ENCODE measurements around the gene DDX25. TPM values are rescaled to one million over a fixed set of nuclear protein-coding genes. Genes with fewer than 3 reads are reported as not detected.

The DDX25 gene
- total RNA-seq, 1 experiment from 2014 or later, result 0.37 TPM

GRCh38 chr11:125910226-125910849 lies 6.0 kb downstream of the DDX25 start:
- no peaks in the 10 kb centered on the region for H3K9me3 ChIP-seq (ENCODE audit: control insufficient read depth in 1 of 2, insufficient read depth in 1 of 2, low read depth in 1 of 2, low read length in 2 of 2)
- no peak for DNase-seq (ENCODE audit: low read depth, low spot score)
- ChIA-PET CTCF (no interaction called here), RAD21 (ENCODE audit: low non-redundant PET in 1 of 2, low total read pairs in 2 of 2, uncharacterized antibody in 2 of 2, unreplicated experiment in 2 of 2) (no interaction called here), POLR2A (no interaction called here)
- H3K9me2 ChIP-seq (ENCODE audit: insufficient read depth), result no peaks in the 10 kb centered on the region
- TF ChIP-seq, protein P1, sequence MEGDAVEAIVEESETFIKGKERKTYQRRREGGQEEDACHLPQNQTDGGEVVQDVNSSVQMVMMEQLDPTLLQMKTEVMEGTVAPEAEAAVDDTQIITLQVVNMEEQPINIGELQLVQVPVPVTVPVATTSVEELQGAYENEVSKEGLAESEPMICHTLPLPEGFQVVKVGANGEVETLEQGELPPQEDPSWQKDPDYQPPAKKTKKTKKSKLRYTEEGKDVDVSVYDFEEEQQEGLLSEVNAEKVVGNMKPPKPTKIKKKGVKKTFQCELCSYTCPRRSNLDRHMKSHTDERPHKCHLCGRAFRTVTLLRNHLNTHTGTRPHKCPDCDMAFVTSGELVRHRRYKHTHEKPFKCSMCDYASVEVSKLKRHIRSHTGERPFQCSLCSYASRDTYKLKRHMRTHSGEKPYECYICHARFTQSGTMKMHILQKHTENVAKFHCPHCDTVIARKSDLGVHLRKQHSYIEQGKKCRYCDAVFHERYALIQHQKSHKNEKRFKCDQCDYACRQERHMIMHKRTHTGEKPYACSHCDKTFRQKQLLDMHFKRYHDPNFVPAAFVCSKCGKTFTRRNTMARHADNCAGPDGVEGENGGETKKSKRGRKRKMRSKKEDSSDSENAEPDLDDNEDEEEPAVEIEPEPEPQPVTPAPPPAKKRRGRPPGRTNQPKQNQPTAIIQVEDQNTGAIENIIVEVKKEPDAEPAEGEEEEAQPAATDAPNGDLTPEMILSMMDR (IDR thresholded peaks at IDR 0.05 in 2 of 3, conservative IDR thresholded peaks at IDR 0.05 in 1 of 3; ENCODE audit: borderline replicate concordance in 1 of 3, insufficient read depth in 1 of 3, low read depth in 2 of 3, low read length in 2 of 3), result no peak
- TF ChIP-seq EGR1 (IDR thresholded peaks at IDR 0.05; ENCODE audit: low read depth), result no peak
- no peak for TF ChIP-seq RAD21 (IDR thresholded peaks at IDR 0.05; ENCODE audit: low read depth)
- no peak for TF ChIP-seq REST (IDR thresholded peaks at IDR 0.05; ENCODE audit: low read depth)
- TF ChIP-seq POLR2A (IDR thresholded peaks at IDR 0.05; ENCODE audit: borderline replicate concordance, extremely low read depth, insufficient read depth, insufficient read length), result no peak
- no peak for TF ChIP-seq ELF1 (IDR thresholded peaks at IDR 0.05; ENCODE audit: borderline replicate concordance, low read depth)
- TF ChIP-seq EZH2 (IDR thresholded peaks at IDR 0.05), result no peak
- TF ChIP-seq ZFX (IDR thresholded peaks at IDR 0.05), result no peak
- TF ChIP-seq, protein P2, sequence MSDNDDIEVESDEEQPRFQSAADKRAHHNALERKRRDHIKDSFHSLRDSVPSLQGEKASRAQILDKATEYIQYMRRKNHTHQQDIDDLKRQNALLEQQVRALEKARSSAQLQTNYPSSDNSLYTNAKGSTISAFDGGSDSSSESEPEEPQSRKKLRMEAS (IDR thresholded peaks at IDR 0.05), result no peak
- no peak for TF ChIP-seq YY1 (IDR thresholded peaks at IDR 0.05; ENCODE audit: extremely low read depth, insufficient replicate concordance, low read depth, low read length)
- no peak for TF ChIP-seq ZNF274 (IDR thresholded peaks at IDR 0.05; ENCODE audit: low read depth, low read length)
- no peak for TF ChIP-seq SIN3A (IDR thresholded peaks at IDR 0.05; ENCODE audit: low read depth)
- H2AFZ ChIP-seq (ENCODE audit: low read depth, low read length, poor library complexity, severe bottlenecking), result no peak overlapping the region
- no peak overlapping the region for H3K4me3 ChIP-seq (replicated peaks in 1 of 2; ENCODE audit: low read depth in 1 of 2, low read length in 2 of 2)
- BruUV-seq (replicated peaks), result no TSS peak
- ATAC-seq, result no peak
- peaks cover 13% of the 10 kb centered on the region; the same call in 1 of the 2 replicates for H3K27me3 ChIP-seq (ENCODE audit: insufficient read depth, low read length)
- intact Hi-C loops (cut with micrococcal nuclease), result no loop called here
- no peak overlapping the region for H3K27ac ChIP-seq (ENCODE audit: low read depth, low read length)
- no peaks in the 10 kb centered on the region for H3K36me3 ChIP-seq (ENCODE audit: control insufficient read depth in 1 of 2, insufficient read depth in 2 of 2, low read length in 2 of 2)
- no peaks in the 10 kb centered on the region for H4K20me1 ChIP-seq (ENCODE audit: insufficient read depth)
- H3K4me2 ChIP-seq (ENCODE audit: low read length), result no peak overlapping the region
- no peak overlapping the region for H3K9ac ChIP-seq (ENCODE audit: low read length)
- no peaks in the 10 kb centered on the region for H3K4me1 ChIP-seq (ENCODE audit: control insufficient read depth in 1 of 2, insufficient read depth in 2 of 2, low read length in 2 of 2)
- H3K79me2 ChIP-seq (ENCODE audit: insufficient read depth, low read length), result no peaks in the 10 kb centered on the region
